ENCODE measurements around the gene HOXA9. TPM values are rescaled to one million over a fixed set of nuclear protein-coding genes. Genes with fewer than 3 reads are reported as not detected.

The HOXA9 gene
- polyA plus RNA-seq, 4 donors, result 86.6 to 118 (median 107) TPM

- no peak for DNase-seq (ENCODE audit: low read depth in 4 of 4, low spot score in 2 of 4)
Observed at GRCh38 chr7:27179030-27179429, 13.7 kb upstream of the HOXA9 start.

GRCh38 chr7:27178366-27178765, 13.0 kb upstream of the HOXA9 start:
- no peak for DNase-seq (ENCODE audit: low read depth in 4 of 4, low spot score in 2 of 4)

- DNase-seq (ENCODE audit: low read depth in 4 of 4, low spot score in 2 of 4), result no peak
Observed at GRCh38 chr7:27177795-27178320, 12.5 kb upstream of the HOXA9 start.

GRCh38 chr7:27176962-27177794, 11.8 kb upstream of the HOXA9 start:
- no peak for DNase-seq (ENCODE audit: low read depth in 4 of 4, low spot score in 2 of 4)

GRCh38 chr7:27176524-27176845, 11.1 kb upstream of the HOXA9 start:
- no peak for DNase-seq (ENCODE audit: low read depth in 4 of 4, low spot score in 2 of 4)

- no peak for DNase-seq (ENCODE audit: low read depth in 4 of 4, low spot score in 2 of 4)
Observed at GRCh38 chr7:27175626-27176523, 10.5 kb upstream of the HOXA9 start.

- DNase-seq (ENCODE audit: low read depth in 4 of 4, low spot score in 2 of 4), result no peak
Observed at GRCh38 chr7:27174874-27175625, 9.7 kb upstream of the HOXA9 start.

- no peak for DNase-seq (ENCODE audit: low read depth in 4 of 4, low spot score in 2 of 4)
Observed at GRCh38 chr7:27173956-27174873, 8.9 kb upstream of the HOXA9 start, which contains the start of gene HOXA10. Gene HOXA10 (minus strand): TSS chr7:27174320. CDS start chr7:27174306, 14 bp downstream.

- no peak for DNase-seq (ENCODE audit: low read depth in 4 of 4, low spot score in 2 of 4)
Observed at GRCh38 chr7:27173511-27173955, 8.2 kb upstream of the HOXA9 start.

GRCh38 chr7:27172823-27173510, 7.6 kb upstream of the HOXA9 start:
- no peak for DNase-seq (ENCODE audit: low read depth in 4 of 4, low spot score in 2 of 4)

GRCh38 chr7:27172315-27172774, 7.0 kb upstream of the HOXA9 start:
- no peak for DNase-seq (ENCODE audit: low read depth in 4 of 4, low spot score in 2 of 4)

- no peak for DNase-seq (ENCODE audit: low read depth in 4 of 4, low spot score in 2 of 4)
Observed at GRCh38 chr7:27171637-27172314, 6.4 kb upstream of the HOXA9 start.

- DNase-seq (ENCODE audit: low read depth in 4 of 4, low spot score in 2 of 4), result no peak
Observed at GRCh38 chr7:27171325-27171636, 5.9 kb upstream of the HOXA9 start.

- DNase-seq (ENCODE audit: low read depth in 4 of 4, low spot score in 2 of 4), result no peak
Observed at GRCh38 chr7:27170426-27171324, 5.3 kb upstream of the HOXA9 start.

- no peak for DNase-seq (ENCODE audit: low read depth in 4 of 4, low spot score in 2 of 4)
Observed at GRCh38 chr7:27169658-27170425, 4.5 kb upstream of the HOXA9 start.

GRCh38 chr7:27168265-27168947, 3.1 kb upstream of the HOXA9 start:
- DNase-seq (ENCODE audit: low read depth in 4 of 4, low spot score in 2 of 4), result no peak
